Measurements from ENCODE around the gene SYNPR. TPM values are rescaled to one million over a fixed set of nuclear protein-coding genes. Genes with fewer than 3 reads are reported as not detected.

The SYNPR gene
- total and polyA plus RNA-seq, 9 donors = not detected

DNA sequence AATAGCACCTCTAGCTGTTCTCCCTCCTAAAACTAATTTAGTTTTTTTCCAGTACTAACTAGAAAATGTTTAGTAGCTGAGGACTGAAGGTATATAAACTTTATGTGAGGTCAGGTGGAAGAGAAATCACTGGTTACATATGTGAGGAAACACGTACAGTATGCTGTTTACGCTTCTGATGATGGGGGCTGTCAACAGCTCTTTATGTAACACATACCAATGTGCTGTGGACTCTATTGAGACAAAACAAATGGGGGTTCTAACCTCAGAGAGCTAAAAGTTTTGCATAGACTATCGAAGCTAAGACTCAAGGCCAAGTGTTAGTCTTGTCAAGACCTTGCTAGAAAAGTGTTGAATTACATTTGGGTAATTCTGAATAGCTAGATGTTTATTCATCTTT, 107.5 kb downstream of the SYNPR start:
- Histone ChIP-seq H3K27ac (no peak overlapping the region), H3K4me1 (ENCODE audit: insufficient read depth) (no peaks in the 10 kb centered on the region), H3K36me3 (no peaks in the 10 kb centered on the region), H3K27me3 (no peaks in the 10 kb centered on the region), H3K9me3 (no peaks in the 10 kb centered on the region), H3K4me3 (no peak overlapping the region)
- DNase-seq = no peak
- intact Hi-C loops (cut with DNase I) = no loop called here
- 51 to 63% (median 57%) methylated on average over 3 of the region's 3 CpGs for WGBS, 3 donors
- TF ChIP-seq, protein P1, sequence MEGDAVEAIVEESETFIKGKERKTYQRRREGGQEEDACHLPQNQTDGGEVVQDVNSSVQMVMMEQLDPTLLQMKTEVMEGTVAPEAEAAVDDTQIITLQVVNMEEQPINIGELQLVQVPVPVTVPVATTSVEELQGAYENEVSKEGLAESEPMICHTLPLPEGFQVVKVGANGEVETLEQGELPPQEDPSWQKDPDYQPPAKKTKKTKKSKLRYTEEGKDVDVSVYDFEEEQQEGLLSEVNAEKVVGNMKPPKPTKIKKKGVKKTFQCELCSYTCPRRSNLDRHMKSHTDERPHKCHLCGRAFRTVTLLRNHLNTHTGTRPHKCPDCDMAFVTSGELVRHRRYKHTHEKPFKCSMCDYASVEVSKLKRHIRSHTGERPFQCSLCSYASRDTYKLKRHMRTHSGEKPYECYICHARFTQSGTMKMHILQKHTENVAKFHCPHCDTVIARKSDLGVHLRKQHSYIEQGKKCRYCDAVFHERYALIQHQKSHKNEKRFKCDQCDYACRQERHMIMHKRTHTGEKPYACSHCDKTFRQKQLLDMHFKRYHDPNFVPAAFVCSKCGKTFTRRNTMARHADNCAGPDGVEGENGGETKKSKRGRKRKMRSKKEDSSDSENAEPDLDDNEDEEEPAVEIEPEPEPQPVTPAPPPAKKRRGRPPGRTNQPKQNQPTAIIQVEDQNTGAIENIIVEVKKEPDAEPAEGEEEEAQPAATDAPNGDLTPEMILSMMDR (IDR thresholded peaks at IDR 0.05) = no peak
- no peak for TF ChIP-seq POLR2A (IDR thresholded peaks at IDR 0.05)
- TF ChIP-seq EP300 (IDR thresholded peaks at IDR 0.05) = no peak

DNA sequence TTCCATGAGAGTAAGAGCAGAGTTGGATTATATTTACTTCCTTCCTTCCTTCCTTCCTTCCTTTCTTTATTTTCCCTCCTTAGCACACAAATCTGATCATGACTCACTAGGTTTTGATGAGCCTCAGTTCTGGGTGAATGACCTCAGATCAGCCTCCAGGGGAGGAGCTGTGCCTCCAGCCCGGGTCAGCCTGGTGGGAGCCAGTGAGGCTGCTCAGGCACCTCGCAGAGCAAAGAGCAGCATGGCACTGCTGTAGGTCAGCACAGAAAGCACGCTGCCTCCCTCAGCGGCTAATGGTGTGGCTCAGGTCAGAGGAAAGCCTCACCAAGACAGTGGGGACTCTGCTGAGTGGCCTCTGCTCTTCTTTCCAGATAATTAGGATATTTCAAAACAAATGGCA, 108.5 kb downstream of the SYNPR start:
- H3K4me3 ChIP-seq = no peak overlapping the region
- intact Hi-C loops (cut with DNase I) = no loop called here
- WGBS, 3 donors = 39 to 59% (median 41%) methylated on average over 4 of the region's 4 CpGs
- DNase-seq = no peak
- no peaks in the 10 kb centered on the region for H3K36me3 ChIP-seq
- no peaks in the 10 kb centered on the region for H3K4me1 ChIP-seq (ENCODE audit: insufficient read depth)
- H3K9me3 ChIP-seq = no peaks in the 10 kb centered on the region
- TF ChIP-seq EP300 (IDR thresholded peaks at IDR 0.05) = no peak
- TF ChIP-seq, protein P1 (IDR thresholded peaks at IDR 0.05) = no peak
- TF ChIP-seq POLR2A (IDR thresholded peaks at IDR 0.05) = no peak
- no peaks in the 10 kb centered on the region for H3K27me3 ChIP-seq
- H3K27ac ChIP-seq = no peak overlapping the region

DNA sequence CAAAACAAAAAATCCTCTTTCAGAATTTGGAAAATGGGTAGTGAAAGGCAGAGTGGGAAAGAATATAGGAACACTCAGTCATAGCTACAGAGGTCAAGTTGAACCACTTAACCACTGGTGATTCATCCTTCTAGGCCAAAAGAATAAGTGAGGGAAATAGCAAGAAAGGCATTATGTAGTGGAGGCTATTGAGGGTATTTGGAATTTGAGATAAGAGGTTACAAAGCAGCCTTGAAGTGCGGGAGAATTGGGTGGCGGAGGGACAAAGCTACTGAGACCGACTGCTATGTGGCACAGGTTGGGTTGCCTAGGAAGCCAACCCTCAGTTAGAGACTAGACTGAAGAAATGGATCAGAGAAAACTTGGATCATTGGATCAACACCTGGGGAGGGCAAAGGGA, 109.5 kb downstream of the SYNPR start:
- no peak overlapping the region for H3K27ac ChIP-seq
- H3K36me3 ChIP-seq = no peaks in the 10 kb centered on the region
- whole genome bisulfite sequencing, 3 donors = 66 to 85% (median 75%) methylated on average over 3 of the region's 3 CpGs
- intact Hi-C loops (cut with DNase I) = no loop called here
- no peaks in the 10 kb centered on the region for H3K27me3 ChIP-seq
- H3K4me3 ChIP-seq = no peak overlapping the region
- no peaks in the 10 kb centered on the region for H3K4me1 ChIP-seq (ENCODE audit: insufficient read depth)
- no peaks in the 10 kb centered on the region for H3K9me3 ChIP-seq
- TF ChIP-seq EP300 (IDR thresholded peaks at IDR 0.05) = no peak
- TF ChIP-seq, protein P1 (IDR thresholded peaks at IDR 0.05) = no peak
- TF ChIP-seq POLR2A (IDR thresholded peaks at IDR 0.05) = no peak
- no peak for DNase-seq

GRCh38 chr3:63390710-63391230, 112.7 kb downstream of the SYNPR start:
- intact Hi-C loops (cut with DNase I) = no loop called here
- Histone ChIP-seq H3K4me1 (ENCODE audit: insufficient read depth) (no peaks in the 10 kb centered on the region), H3K27me3 (no peaks in the 10 kb centered on the region), H3K9me3 (no peaks in the 10 kb centered on the region), H3K27ac (no peak overlapping the region), H3K4me3 (no peak overlapping the region), H3K36me3 (no peaks in the 10 kb centered on the region)
- 58 to 67% (median 65%) methylated on average over 5 of the region's 5 CpGs for whole genome bisulfite sequencing, 3 donors
- DNase-seq = no peak
- TF ChIP-seq, protein P1 (IDR thresholded peaks at IDR 0.05) = no peak
- TF ChIP-seq EP300 (IDR thresholded peaks at IDR 0.05) (no peak), POLR2A (IDR thresholded peaks at IDR 0.05) (no peak)
